CD14-positive monocyte (primary cell): ENCODE data around the gene CDH13. TPM values are rescaled to one million over a fixed set of nuclear protein-coding genes. Genes with fewer than 3 reads are reported as not detected.

Experiments
- DNase-seq, 3 donors: peaks; one replicate each; pipeline ENCODE4 v3.0.0-alpha.2; 2011 to 2022
- H2AFZ ChIP-seq: 2 replicates; pipeline ENCODE4 v1.6.0; 2012; ENCODE audit warnings: mild to moderate bottlenecking, low read depth, low read length, inconsistent platforms; ENCODE audit not compliant: insufficient read depth, poor library complexity, severe bottlenecking
- H3K27ac ChIP-seq, 2 donors: 1 replicate in 1 of 2; 2 replicates in 1 of 2; pipeline ENCODE4 v1.5.1; 2012 to 2013; ENCODE audit warnings: low read length in 2 of 2, control low read depth in 1 of 2, inconsistent platforms in 1 of 2, low read depth in 1 of 2, mild to moderate bottlenecking in 1 of 2
- H3K27me3 ChIP-seq, 2 donors: one replicate each; pipeline versions ENCODE4 v1.6.0 to v1.6.1; 2011 to 2013; ENCODE audit warnings: low read length in 2 of 2; ENCODE audit not compliant: control insufficient read depth in 2 of 2, insufficient read depth in 2 of 2
- H3K36me3 ChIP-seq, 2 donors: replicated peaks in 1 of 2; 1 replicate in 1 of 2; 2 replicates in 1 of 2; pipeline versions ENCODE4 v1.5.1 to v1.6.1; 2012 to 2013; ENCODE audit warnings: low read length in 2 of 2, control low read depth in 1 of 2, inconsistent platforms in 1 of 2, mild to moderate bottlenecking in 1 of 2; ENCODE audit not compliant: insufficient read depth in 2 of 2, control insufficient read depth in 1 of 2
- H3K4me1 ChIP-seq, 2 donors: 1 replicate in 1 of 2; 2 replicates in 1 of 2; pipeline versions ENCODE4 v1.5.1 to v1.6.1; 2012 to 2013; ENCODE audit warnings: low read length in 2 of 2, control low read depth in 1 of 2, inconsistent platforms in 1 of 2, mild to moderate bottlenecking in 1 of 2, moderate library complexity in 1 of 2; ENCODE audit not compliant: insufficient read depth in 2 of 2, control insufficient read depth in 1 of 2
- H3K4me2 ChIP-seq: replicated peaks from 2 replicates; pipeline ENCODE3; 2012; ENCODE audit warnings: low read length, moderate library complexity, mild to moderate bottlenecking; ENCODE audit not compliant: poor library complexity, severe bottlenecking; ENCODE audit errors: extremely low read depth
- H3K4me3 ChIP-seq, 3 experiments: fragments of 200-600 bp in 1 of 3; sonication (generic) in 1 of 3; replicated peaks in 1 of 3; 1 replicate in 2 of 3; 2 replicates in 1 of 3; pipeline ENCODE4 v1.5.1; 2011 to 2013; ENCODE audit warnings: low read length in 3 of 3, mild to moderate bottlenecking in 3 of 3, control low read depth in 2 of 3, low read depth in 2 of 3, inconsistent platforms in 1 of 3, moderate library complexity in 1 of 3
- H3K79me2 ChIP-seq: 2 replicates; pipeline ENCODE4 v1.6.0; 2012; ENCODE audit warnings: mild to moderate bottlenecking, control low read depth, inconsistent platforms, low read length, moderate library complexity; ENCODE audit not compliant: insufficient read depth
- H3K9ac ChIP-seq: 2 replicates; pipeline ENCODE4 v1.6.0; 2017; ENCODE audit warnings: low read length, mild to moderate bottlenecking; ENCODE audit not compliant: insufficient read depth, poor library complexity, severe bottlenecking
- H3K9me3 ChIP-seq, 2 donors: replicated peaks in 1 of 2; 1 replicate in 1 of 2; 2 replicates in 1 of 2; pipeline versions ENCODE4 v1.5.1 to v1.6.1; 2012 to 2013; ENCODE audit warnings: low read length in 2 of 2, control low read depth in 1 of 2; ENCODE audit not compliant: control insufficient read depth in 1 of 2, insufficient read depth in 1 of 2
- H4K20me1 ChIP-seq: 2 replicates; pipeline ENCODE4 v1.6.0; 2012; ENCODE audit warnings: mild to moderate bottlenecking, low read length, control low read depth, moderate library complexity; ENCODE audit not compliant: insufficient read depth
- H3K27ac Mint-ChIP-seq, 7 donors: one replicate each; pipeline ENCODE4 v1.8.0; 2020; ENCODE audit warnings: mild to moderate bottlenecking in 7 of 7, mixed read lengths in 7 of 7, moderate library complexity in 6 of 7, inconsistent platforms in 2 of 7
- H3K27me3 Mint-ChIP-seq, 3 donors: one replicate each; pipeline ENCODE4 v1.8.0; 2021 to 2022; ENCODE audit warnings: low read depth in 3 of 3, mild to moderate bottlenecking in 3 of 3, mixed read lengths in 3 of 3, moderate library complexity in 3 of 3, inconsistent platforms in 1 of 3
- H3K36me3 Mint-ChIP-seq, 2 donors: one replicate each; pipeline ENCODE4 v1.8.0; 2020; ENCODE audit warnings: mixed read lengths in 2 of 2, inconsistent platforms in 1 of 2, mild to moderate bottlenecking in 1 of 2
- H3K4me1 Mint-ChIP-seq: one replicate; pipeline ENCODE4 v1.8.0; 2020; ENCODE audit warnings: mild to moderate bottlenecking, mixed read lengths
- H3K4me3 Mint-ChIP-seq, 2 donors: one replicate each; pipeline ENCODE4 v1.8.0; 2020; ENCODE audit warnings: mild to moderate bottlenecking in 2 of 2, mixed read lengths in 2 of 2, moderate library complexity in 1 of 2
- H3K9me3 Mint-ChIP-seq, 7 donors: one replicate each; pipeline ENCODE4 v1.8.0; 2020 to 2022; ENCODE audit warnings: mixed read lengths in 7 of 7, mild to moderate bottlenecking in 6 of 7, moderate library complexity in 6 of 7, inconsistent platforms in 2 of 7
- WGBS: methylation state at CpG from one replicate; pipeline ENCODE4 v1.1.5; 2013; ENCODE audit warnings: missing lambda C conversion rate; ENCODE audit not compliant: insufficient coverage; 5-methylcytosine and 5-hydroxymethylcytosine counted together
- intact Hi-C, 2 donors: fragments of 100-400 bp; cut with micrococcal nuclease; formaldehyde crosslinking; loops; one replicate each; pipeline versions ENCODE4 v1.15.0 to v1.15.1; 2023
- polyA plus RNA-seq, 3 donors: library from polyadenylated mRNA; depleted of rRNA in 1 of 3; unstranded in 2 of 3; stranded (reverse) in 1 of 3; fragments of 300-500 nt in 2 of 3; fragments of >200 nt in 1 of 3; fragmentation: Illumina TruSeq in 2 of 3; gene quantifications; 1 replicate in 2 of 3; 2 replicates in 1 of 3; pipeline ENCODE4 v1.2.3, GENCODE V29; 2012 to 2021
- TF ChIP-seq, protein P1 (sequence below): fragments of 200-600 bp; IDR thresholded peaks from one replicate; pipeline ENCODE4 v1.8.0; 2022; ENCODE audit warnings: antibody characterized with exemption, mild to moderate bottlenecking

CDH13 gene
- polyA plus RNA-seq, 3 donors: 0.13 to 0.19 TPM; not detected in 1

DNA sequence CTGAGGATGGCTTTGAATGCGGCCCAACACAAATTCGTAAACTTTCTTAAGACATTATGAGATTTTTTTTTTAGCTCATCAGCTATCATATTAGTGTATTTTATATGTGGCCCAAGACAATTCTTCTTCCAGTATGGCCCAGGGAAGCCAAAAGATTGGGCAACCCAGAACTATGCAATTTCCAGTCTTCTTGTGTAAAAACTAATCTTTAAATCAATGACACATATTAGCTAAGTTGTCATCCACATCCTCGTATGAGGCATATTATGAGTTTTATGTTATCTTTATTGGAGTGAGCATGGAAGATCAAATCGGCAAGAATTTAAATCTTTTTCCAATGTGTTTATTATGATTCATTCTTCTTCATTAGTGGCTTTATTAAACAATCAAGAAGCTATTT is 982.4 kb downstream of the CDH13 start:
- Mint-ChIP-seq H3K27me3 (peaks cover 0 to 6% (median 6%) of the 10 kb centered on the region in 3 donors), H3K9me3 (peaks cover 0 to 8% (median 3%) of the 10 kb centered on the region in 7 donors), H3K27ac (no peak overlapping the region), H3K4me3 (no peak overlapping the region), H3K36me3 (no peaks in the 10 kb centered on the region), H3K4me1 (no peaks in the 10 kb centered on the region)
- no peaks in the 10 kb centered on the region for H3K9me3 ChIP-seq
- H3K27ac ChIP-seq: no peak overlapping the region
- H3K36me3 ChIP-seq: no peaks in the 10 kb centered on the region
- H3K79me2 ChIP-seq: no peaks in the 10 kb centered on the region
- H3K9ac ChIP-seq: no peak overlapping the region
- intact Hi-C loops: no loop called here
- H3K4me1 ChIP-seq: no peaks in the 10 kb centered on the region
- TF ChIP-seq, protein P1, sequence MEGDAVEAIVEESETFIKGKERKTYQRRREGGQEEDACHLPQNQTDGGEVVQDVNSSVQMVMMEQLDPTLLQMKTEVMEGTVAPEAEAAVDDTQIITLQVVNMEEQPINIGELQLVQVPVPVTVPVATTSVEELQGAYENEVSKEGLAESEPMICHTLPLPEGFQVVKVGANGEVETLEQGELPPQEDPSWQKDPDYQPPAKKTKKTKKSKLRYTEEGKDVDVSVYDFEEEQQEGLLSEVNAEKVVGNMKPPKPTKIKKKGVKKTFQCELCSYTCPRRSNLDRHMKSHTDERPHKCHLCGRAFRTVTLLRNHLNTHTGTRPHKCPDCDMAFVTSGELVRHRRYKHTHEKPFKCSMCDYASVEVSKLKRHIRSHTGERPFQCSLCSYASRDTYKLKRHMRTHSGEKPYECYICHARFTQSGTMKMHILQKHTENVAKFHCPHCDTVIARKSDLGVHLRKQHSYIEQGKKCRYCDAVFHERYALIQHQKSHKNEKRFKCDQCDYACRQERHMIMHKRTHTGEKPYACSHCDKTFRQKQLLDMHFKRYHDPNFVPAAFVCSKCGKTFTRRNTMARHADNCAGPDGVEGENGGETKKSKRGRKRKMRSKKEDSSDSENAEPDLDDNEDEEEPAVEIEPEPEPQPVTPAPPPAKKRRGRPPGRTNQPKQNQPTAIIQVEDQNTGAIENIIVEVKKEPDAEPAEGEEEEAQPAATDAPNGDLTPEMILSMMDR: no peak
- H3K27me3 ChIP-seq: no peaks in the 10 kb centered on the region
- H4K20me1 ChIP-seq: no peaks in the 10 kb centered on the region
- H3K4me3 ChIP-seq: no peak overlapping the region
- H3K4me2 ChIP-seq: no peak overlapping the region
- DNase-seq: no peak
- no CpG with 5 or more reads among the region's 4 CpGs for WGBS
- no peak overlapping the region for H2AFZ ChIP-seq

DNA sequence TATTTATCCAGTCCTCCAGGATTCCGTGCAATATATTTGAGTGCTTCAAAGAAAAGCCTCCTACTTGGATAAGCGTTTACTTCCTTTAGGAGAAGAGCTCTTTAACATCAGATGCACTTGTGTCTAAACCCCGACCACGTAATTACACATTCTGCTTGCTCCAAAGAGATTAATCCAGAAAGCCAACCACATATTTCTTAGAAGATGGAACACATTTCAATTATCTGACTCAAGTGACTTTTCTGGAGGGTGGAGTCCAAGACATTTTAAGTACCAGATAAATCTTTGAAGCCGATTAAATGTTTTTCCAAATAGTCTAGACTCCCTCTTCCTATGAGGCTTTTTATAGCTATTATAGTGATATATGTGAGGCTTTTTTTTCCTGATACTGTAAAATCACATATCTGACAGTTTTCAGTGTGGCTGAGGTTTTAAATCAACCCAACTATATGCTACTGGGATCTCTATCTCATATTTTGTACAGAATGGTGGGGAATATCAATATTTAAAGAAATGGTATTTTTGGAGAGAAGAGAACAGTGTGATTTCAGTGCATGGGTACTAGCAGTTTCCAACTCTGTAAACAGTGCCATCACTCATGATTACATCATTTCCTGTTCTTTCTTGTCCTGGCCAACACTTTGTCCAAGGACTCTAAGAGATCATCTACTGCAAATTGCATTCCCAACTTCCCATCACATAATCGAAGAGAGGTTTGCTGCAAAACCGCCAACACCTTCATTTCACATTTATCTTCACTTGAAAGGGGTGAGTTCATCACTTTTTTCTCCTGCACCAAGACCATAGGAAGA is 988.6 kb downstream of the CDH13 start:
- no peaks in the 10 kb centered on the region for H4K20me1 ChIP-seq
- no peak overlapping the region for H3K4me2 ChIP-seq
- no peak overlapping the region for H3K4me3 Mint-ChIP-seq
- no peak overlapping the region for H3K9ac ChIP-seq
- no peak for DNase-seq
- H3K36me3 Mint-ChIP-seq: no peaks in the 10 kb centered on the region
- H3K36me3 ChIP-seq: no peaks in the 10 kb centered on the region
- peaks cover 2 to 10% (median 6%) of the 10 kb centered on the region in 7 donors for H3K9me3 Mint-ChIP-seq
- no peaks in the 10 kb centered on the region for H3K9me3 ChIP-seq
- no peaks in the 10 kb centered on the region for H3K27me3 ChIP-seq
- H3K27me3 Mint-ChIP-seq: peaks cover 0 to 6% (median 4%) of the 10 kb centered on the region in 3 donors
- no peak overlapping the region for H3K27ac Mint-ChIP-seq
- no peak overlapping the region for H2AFZ ChIP-seq
- 93% methylated on average over 5 of the region's 7 CpGs for WGBS
- TF ChIP-seq, protein P1: no peak
- no peaks in the 10 kb centered on the region for H3K4me1 ChIP-seq
- H3K27ac ChIP-seq: no peak overlapping the region
- H3K4me3 ChIP-seq: no peak overlapping the region
- no peaks in the 10 kb centered on the region for H3K79me2 ChIP-seq
- peaks cover 2% of the 10 kb centered on the region for H3K4me1 Mint-ChIP-seq
- intact Hi-C loops: no loop called here
